Measurements from ENCODE around the gene SLC44A5.
"Not testable (repeated sequence)": the region's sequence is repeated elsewhere in the genome, so short reads cannot be mapped to it uniquely, and the experiment has no call there.

Gene SLC44A5

GRCh38 chr1:75520862-75521475 lies 89.9 kb downstream of the SLC44A5 start:
- no peak for DNase-seq

DNA sequence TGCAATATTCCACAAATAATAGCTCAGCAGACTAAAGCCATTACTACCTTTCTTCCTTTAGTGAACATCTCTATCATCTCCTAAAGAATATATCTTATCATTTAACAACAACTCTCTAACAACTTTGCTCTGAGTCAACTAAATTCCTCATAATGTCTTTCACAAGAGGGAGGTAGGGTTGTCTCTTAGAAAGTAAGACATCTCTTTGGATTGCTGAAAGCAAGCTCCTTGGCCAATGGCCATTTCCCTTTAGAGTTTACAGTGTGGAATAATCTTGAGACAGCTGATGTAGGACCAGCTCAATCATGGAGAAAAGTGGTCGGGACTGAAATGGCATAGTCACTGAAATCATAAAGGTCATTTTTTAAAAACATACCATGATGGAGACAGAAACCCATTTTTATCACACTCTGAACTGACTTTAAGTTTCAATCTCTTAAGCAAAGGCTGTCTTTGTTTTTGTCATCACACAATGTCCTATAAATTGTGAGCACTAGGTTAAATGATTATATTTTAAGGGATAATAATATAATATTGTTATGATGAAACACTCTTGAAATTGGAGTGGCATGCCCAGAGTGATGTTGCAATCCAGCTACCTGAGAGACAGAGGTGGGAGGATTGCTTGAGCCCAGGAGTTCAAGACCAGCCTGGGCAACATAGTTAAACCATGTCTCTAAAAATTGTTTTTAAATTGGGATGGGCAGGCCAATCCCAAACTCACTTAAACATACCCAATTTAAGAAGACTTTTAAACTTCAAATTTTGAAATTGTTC lies 91.1 kb downstream of the SLC44A5 start:
- no peak for DNase-seq

- DNase-seq = no peak
Measured at GRCh38 chr1:75518686-75519085, 92.2 kb downstream of the SLC44A5 start.

- no peak for DNase-seq
Measured at GRCh38 chr1:75514270-75514669, 96.6 kb downstream of the SLC44A5 start.

GRCh38 chr1:75506976-75507375 lies 103.9 kb downstream of the SLC44A5 start:
- DNase-seq = no peak

GRCh38 chr1:75503221-75503974 lies 107.5 kb downstream of the SLC44A5 start:
- no peak for DNase-seq

GRCh38 chr1:75502776-75503175 lies 108.1 kb downstream of the SLC44A5 start:
- DNase-seq = no peak

DNA sequence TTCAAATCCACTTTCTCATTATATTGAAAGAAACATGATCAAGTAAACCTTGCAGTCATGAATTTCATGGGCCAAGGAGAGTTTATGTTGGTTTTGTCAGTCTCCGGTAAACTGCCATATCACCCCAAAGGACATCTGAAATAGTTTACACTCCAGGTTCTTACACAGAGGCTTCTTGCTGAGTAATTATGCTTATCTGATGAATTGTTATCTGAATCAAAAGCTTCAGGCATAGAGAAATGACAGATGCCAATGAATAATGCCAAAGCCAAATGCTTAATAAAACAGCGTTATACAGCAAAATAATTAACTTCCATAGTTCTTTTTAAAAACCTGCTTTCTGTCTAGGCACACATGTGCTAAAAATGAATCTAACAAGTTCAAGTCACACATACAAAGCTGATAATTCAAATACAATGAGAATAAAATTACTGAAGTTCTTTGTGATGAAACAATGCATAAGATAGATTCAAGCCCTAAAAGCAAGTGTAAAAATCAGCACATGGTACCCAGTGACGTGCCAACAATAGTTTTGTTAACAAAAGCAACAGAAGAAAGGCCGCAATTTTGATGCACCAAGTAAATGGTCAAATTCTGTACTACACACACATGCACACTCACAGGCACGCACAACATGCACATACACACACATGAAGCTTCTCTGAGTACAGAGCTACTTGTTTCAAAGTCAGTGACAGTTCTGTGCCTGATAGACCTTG lies 109.2 kb downstream of the SLC44A5 start:
- no peak for DNase-seq

GRCh38 chr1:75492011-75492410 lies 118.9 kb downstream of the SLC44A5 start:
- no peak for DNase-seq

DNA sequence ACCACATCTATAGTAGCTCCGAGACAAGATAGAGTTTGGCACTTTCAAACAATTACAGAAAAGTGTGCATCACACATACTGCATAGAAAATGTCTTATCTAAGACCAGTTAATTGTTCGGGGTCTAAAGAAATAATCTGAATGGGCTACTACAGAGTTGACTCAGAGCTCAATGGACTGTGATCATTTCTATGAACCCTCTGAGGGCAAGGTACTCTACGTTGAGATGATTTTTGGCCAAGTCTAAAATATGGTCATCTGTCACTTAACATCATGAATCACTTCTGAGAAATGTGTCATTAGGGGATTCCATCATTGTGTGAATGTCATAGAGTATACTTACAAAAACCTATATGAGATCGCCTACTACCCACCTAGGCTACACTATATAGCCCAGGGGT lies 123.5 kb downstream of the SLC44A5 start:
- DNase-seq = no peak

GRCh38 chr1:75484789-75485188 lies 126.1 kb downstream of the SLC44A5 start:
- DNase-seq = no peak

DNA sequence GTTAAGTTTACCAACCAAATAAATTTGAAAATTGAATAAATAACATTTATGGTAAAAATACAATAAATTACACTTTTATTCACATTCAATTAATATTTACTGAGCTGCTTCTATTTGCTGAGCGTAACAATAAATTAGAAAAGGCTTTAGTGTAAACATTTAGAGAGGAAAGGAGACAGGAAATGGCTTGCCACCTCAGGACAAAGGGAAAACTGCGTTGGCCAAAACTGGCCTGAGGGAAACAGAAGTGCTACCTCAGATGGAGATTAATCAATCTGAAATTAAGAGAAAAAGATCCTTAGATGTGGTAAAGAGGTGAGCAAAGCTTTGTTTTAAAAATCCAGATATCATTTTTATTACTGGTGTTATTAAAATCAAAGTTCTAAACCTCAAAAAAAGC lies 128.0 kb downstream of the SLC44A5 start:
- no peak for DNase-seq

DNA sequence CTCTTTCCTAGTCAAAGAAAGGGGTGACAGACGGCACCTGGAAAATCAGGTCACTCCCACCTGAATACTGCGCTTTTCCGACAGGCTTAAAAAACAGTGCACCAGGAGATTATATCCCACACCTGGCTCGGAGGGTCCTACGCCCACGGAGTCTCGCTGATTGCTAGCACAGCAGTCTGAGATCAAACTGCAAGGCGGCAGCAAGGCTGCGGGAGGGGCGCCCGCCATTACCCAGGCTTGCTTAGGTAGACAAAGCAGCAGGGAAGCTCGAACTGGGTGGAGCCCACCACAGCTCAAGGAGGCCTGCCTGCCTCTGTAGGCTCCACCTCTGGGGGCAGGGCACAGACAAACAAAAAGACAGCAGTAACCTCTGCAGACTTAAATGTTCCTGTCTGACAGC lies 134.4 kb downstream of the SLC44A5 start:
- not testable (repeated sequence) for DNase-seq

GRCh38 chr1:75475696-75476095 lies 135.2 kb downstream of the SLC44A5 start:
- DNase-seq = no peak

DNA sequence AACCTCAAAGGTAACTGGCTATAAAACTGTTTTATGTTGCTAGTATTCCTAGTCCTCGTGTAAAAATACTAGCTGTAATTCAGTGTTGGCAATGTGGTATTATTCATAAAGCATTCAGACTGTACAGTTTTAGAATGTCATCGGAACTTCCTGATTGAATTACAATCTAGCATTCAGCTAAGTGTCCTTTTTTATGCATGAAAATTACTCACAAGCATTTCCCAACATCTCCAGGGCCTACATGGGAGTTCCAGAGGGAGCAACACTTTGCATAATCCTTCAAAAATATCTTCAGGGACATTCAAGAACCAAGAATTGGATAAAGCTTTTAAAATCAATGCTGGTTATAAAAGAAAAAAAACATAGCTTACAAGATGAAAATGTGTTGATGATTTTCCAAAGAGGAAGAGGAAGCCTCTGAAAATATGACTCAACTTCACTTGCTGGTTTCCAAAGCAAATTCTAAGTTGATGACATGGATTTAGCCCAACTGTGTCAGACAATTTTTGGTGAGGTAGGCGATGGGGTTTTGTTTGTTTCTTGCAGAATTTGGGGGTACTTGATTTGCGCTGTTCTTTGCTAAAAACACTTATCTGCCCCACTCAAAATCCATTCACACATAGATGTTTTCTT lies 137.8 kb downstream of the SLC44A5 start:
- no peak for DNase-seq

DNA sequence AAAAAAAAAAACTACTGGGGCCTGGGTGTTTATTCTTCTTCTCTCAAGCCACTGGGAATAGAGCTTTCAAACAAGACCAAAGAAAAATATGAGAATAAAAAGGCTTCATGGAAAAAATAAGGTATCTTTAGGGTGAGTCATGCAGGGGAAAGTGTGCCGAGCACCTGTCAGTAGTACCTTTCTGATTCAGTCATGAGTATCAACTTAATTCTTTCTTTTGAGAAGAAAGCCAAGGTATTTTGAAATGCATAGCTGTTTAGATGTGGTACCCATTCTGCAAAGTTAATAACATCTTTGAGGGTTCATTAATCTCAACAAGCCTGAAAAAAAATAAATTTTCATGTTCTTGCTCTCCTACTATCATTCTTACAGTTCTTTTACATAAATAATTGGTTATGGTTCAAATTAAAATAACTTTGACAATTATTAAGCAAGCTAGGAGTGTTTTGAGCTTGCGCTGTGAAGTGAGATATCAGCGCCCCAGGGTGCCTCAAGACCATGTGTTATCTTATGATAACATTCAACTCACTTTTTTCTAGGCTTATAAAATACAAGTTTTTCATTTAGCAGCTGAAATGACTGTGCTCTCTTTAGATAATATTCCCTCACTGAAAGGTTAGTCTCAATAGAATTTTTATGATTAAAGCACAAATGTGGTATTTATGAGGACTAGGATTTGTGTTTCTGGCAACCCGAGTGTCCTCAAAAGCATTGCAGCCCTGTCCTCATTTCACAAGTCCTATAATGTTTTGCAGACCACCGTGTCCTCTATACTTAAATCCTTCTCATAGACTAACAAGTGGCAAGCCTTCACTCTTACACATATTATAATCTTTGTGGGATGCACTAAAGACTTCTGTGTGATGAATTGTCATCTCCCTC lies 138.6 kb downstream of the SLC44A5 start:
- DNase-seq = no peak

DNA sequence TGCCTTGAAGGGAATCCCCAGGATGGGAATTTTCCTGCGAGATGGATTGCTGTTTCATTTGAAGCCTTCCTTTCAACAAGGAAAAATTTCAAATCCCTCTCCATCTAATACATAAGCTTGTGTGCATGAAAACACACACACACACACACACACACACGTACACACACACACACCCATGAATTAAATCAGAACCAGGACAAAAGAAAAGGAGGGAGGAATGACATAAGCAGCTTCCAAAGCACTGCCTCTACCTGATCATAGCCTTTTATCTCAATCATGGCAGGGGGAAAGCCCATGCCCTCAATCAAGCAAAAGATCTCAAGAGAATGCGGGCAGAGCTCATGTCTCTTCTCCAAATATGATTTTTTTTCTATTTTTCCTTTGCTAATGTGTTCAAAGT lies 139.7 kb downstream of the SLC44A5 start:
- no peak for DNase-seq

DNA sequence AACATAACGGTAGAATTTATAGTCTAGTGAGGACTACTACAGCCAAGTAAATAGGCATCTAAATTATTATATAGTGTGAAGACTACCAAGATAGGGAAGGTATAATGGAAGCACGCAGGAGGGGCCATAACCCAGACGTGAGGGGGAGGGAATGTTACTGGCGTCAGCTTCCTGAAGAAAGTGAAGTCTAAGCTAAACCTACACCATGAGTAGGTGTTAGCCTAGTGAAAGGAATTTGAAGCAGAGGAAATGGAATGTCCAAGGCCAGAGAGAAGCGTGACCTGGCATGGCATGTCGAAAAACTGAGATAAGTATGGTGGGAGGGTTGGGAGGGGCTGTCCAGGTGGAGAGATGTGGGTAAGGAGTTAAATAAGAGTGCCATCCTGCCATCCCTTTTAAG lies 140.5 kb downstream of the SLC44A5 start:
- DNase-seq = no peak

GRCh38 chr1:75469586-75470173 lies 141.2 kb downstream of the SLC44A5 start:
- no peak for DNase-seq

DNA sequence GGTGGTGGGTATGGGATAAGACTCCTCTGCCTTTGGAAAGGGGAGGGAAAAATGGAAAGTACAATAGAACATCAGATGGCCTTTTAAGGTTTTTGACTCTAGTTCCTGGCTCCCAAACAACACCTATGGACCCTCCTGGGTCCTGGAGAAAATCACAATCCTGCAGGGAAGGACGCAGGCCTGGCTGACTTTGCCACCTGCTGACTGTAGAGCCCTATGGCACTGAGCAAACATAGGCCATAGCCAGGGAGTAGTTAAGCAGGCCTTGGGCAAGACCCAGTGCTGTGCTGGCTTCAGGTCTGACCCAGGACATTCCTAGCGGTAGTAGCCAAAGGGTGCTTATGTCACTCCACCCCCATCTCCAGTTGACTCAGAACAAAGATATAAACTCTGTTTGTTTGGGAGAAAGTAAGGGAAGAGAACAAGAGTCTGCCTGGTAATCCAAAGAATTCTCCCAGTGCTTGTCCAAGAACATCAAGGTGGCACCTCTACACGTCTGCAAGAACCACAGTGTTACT lies 149.0 kb downstream of the SLC44A5 start:
- no peak for DNase-seq

GRCh38 chr1:75449998-75450397 lies 160.9 kb downstream of the SLC44A5 start:
- no peak for DNase-seq

Data from effector CD8-positive, alpha-beta T cell (primary cell).